GM12874 (cell line): Measurements from ENCODE around the gene SAMD3.
A peak's percentile ranks its signal among the peaks of the same experiment; 100 is the strongest.

Experiments used
- TF ChIP-seq, protein P1 (sequence below): IDR thresholded peaks from 2 replicates; pipeline ENCODE4 v1.5.1; 2011; ENCODE audit warnings: low read depth, mild to moderate bottlenecking, control low read depth, low read length, moderate library complexity; ENCODE audit not compliant: insufficient read depth

SAMD3 gene

DNA sequence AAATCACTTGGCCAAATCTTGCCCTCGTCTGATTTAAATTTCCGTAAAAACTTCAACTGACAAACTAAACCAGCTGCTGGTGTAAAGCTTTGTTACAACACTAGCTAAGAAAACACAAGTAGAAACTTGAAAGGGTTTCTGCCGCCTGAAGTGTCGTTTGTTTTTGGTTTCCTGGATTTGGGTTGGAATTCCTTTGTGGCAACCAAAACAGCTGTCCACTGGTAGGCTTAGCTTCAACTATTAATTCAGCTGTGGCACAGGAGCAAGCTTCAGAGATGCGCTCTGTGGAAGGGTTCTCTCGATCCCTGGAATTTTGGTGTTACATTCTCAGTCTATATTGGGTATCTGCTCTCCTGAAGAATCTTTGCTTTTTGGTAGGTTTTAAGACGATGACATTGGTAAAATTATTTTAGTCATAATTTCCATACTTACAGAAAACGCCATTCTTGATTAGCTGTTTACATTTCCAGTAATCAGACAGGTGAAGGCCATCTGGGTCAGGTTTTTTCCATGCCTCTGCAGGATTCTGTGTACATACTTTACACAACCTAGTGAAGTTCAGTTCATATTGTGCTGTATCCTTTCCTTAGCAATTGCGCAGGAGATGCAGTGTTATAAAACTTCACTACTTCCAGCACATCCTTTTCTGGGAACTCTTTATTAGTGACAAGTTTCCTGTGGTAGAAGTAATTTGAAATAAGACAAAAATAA is 29.9 kb upstream of the SAMD3 start:
- TF ChIP-seq, protein P1, sequence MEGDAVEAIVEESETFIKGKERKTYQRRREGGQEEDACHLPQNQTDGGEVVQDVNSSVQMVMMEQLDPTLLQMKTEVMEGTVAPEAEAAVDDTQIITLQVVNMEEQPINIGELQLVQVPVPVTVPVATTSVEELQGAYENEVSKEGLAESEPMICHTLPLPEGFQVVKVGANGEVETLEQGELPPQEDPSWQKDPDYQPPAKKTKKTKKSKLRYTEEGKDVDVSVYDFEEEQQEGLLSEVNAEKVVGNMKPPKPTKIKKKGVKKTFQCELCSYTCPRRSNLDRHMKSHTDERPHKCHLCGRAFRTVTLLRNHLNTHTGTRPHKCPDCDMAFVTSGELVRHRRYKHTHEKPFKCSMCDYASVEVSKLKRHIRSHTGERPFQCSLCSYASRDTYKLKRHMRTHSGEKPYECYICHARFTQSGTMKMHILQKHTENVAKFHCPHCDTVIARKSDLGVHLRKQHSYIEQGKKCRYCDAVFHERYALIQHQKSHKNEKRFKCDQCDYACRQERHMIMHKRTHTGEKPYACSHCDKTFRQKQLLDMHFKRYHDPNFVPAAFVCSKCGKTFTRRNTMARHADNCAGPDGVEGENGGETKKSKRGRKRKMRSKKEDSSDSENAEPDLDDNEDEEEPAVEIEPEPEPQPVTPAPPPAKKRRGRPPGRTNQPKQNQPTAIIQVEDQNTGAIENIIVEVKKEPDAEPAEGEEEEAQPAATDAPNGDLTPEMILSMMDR, result no peak

DNA sequence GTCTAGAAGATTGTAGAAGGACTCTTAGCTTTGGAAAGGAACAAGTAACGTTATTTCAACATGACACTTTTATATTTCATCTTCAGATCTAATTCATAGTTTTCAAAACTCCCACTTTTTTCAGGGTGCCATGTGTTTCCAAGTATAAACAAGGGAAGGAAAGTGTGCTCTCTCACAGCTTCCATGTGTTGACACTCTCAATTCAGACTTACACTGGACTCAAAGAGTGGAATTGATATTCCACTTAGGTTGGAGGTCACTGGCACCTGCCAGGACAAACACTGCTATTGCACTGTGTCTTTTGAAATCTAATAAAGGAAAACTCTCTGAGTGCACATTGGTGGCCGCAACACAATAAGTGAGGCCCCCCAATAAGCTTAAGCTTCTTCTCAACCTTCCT is 22.5 kb upstream of the SAMD3 start:
- TF ChIP-seq, protein P1, result no peak

DNA sequence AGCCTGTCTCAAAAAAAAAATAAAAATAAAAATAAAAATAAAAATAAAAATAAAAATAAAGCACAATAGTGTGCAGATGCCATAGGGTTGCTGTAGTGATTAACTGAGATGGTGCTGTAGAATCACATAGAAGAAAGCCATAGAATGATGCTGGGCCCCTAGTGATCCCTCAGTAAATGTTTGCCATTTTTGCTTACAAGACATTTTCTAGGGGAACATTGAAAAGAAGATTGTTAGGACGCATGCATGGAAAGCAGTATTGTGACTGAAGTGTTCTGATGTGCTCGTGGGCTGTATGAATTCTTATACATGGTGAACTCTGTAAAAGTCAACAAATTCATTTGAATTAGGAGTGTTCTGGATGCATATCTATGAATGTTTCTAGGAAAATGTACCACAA is 22.0 kb upstream of the SAMD3 start:
- TF ChIP-seq, protein P1, result no peak

DNA sequence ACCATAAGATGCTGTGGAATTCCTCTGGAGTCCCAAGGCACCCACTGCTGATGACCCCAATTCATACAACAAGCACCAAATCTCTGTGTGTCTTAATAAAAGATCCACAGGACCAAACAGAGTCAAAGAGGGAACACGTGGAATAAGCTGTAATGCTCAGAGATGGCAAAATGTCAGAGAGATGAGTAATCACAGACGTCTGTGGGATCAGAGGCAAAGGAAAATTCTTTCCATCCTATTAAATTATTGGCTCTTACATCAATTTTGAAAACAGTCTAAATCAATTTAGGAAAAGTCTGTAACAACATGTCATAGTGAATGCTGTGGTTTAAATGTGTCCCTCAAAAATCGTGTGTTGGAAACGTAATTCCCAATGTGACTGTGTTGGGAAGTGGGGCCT is 17.5 kb upstream of the SAMD3 start:
- TF ChIP-seq, protein P1, result no peak

GRCh38 chr6:130239755-130240154 is 17.0 kb upstream of the SAMD3 start:
- TF ChIP-seq, protein P1, result no peak

GRCh38 chr6:130233330-130233729 is 10.6 kb upstream of the SAMD3 start:
- TF ChIP-seq, protein P1, result no peak

DNA sequence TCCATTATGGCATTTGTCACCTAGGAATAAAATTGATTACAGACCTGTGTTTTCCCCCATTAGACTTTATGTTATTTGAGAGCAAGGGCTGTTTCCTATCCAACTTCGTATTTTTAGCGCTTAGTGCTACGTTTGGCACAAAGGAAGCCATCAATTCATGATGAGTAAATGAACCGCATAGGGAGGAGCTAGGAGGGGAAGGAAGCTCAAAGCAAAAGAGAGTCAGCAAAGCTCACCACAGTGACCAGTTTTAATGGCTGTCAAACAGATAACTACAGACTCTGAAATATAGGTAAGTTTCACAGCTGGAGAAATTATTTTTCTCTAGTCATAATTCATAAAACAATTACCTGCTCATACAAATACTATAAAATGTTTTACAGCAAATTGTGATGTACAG is 6.9 kb upstream of the SAMD3 start:
- TF ChIP-seq, protein P1, result no peak

DNA sequence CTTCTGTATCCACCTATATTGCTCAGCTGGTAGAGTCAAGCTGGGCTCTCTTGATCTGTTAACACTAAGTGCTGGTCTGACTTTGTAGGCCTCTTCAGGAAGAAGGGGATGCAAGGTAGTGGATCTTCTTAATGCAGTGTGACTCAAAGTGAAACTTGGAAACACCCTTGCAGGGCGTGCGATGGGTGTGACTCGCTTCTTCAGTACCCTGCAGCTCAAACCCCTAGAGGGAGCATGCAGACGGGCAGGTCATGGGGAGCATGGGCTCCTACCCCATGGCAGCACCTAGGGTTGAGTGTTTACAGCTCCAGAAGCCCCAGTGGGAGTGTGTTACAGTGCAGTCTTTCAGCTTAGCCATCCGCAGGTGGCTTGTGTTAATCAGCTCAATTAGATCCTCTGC is 757 bp upstream of the SAMD3 start:
- TF ChIP-seq, protein P1, result peak; percentile 52
